ENCODE measurements around the gene YES1. TPM values are rescaled to one million over a fixed set of nuclear protein-coding genes. Genes with fewer than 3 reads are reported as not detected.

YES1 gene
- total RNA-seq, 2 donors from 2014 or later, result 88.5 to 116 TPM

GRCh38 chr18:725646-726045, 86.4 kb downstream of the YES1 start:
- no peaks in the 10 kb centered on the region for H3K27me3 ChIP-seq (replicated peaks; ENCODE audit: insufficient read depth)
- no peak for DNase-seq (ENCODE audit: low spot score)
- 94% methylated on average over 9 of the region's 9 CpGs for WGBS
- H3K4me3 ChIP-seq, result no peak overlapping the region
- H3K9me3 ChIP-seq, result no peaks in the 10 kb centered on the region
- no peaks in the 10 kb centered on the region for H3K36me3 ChIP-seq
- no peak for TF ChIP-seq CTCF (IDR thresholded peaks at IDR 0.05)
- TF ChIP-seq POLR2AphosphoS5 (IDR thresholded peaks at IDR 0.05), result no peak
- no peak for TF ChIP-seq POLR2A (IDR thresholded peaks at IDR 0.05)
- no peak overlapping the region for H3K27ac ChIP-seq
- H3K4me1 ChIP-seq (replicated peaks), result no peaks in the 10 kb centered on the region
- intact Hi-C loops (cut with DNase I), result no loop called here

- Histone ChIP-seq H3K27me3 (replicated peaks; ENCODE audit: insufficient read depth) (no peaks in the 10 kb centered on the region), H3K4me1 (replicated peaks) (no peaks in the 10 kb centered on the region), H3K9me3 (no peaks in the 10 kb centered on the region), H3K27ac (no peak overlapping the region), H3K4me3 (no peak overlapping the region), H3K36me3 (no peaks in the 10 kb centered on the region)
- intact Hi-C loops (cut with DNase I), result no loop called here
- TF ChIP-seq CTCF (IDR thresholded peaks at IDR 0.05), result no peak
- no peak for TF ChIP-seq POLR2AphosphoS5 (IDR thresholded peaks at IDR 0.05)
- no peak for TF ChIP-seq POLR2A (IDR thresholded peaks at IDR 0.05)
- WGBS, result 98% methylated on average over 1 of the region's 1 CpG
- no peak for DNase-seq (ENCODE audit: low spot score)
Observed at GRCh38 chr18:723541-724080, 88.4 kb downstream of the YES1 start.

GRCh38 chr18:717003-717402, 95.0 kb downstream of the YES1 start:
- Histone ChIP-seq H3K4me1 (replicated peaks) (no peaks in the 10 kb centered on the region), H3K9me3 (no peaks in the 10 kb centered on the region), H3K36me3 (no peaks in the 10 kb centered on the region), H3K4me3 (no peak overlapping the region), H3K27me3 (replicated peaks; ENCODE audit: insufficient read depth) (no peaks in the 10 kb centered on the region), H3K27ac (no peak overlapping the region)
- intact Hi-C loops (cut with DNase I), result no loop called here
- no peak for TF ChIP-seq CTCF (IDR thresholded peaks at IDR 0.05)
- no peak for TF ChIP-seq POLR2AphosphoS5 (IDR thresholded peaks at IDR 0.05)
- TF ChIP-seq POLR2A (IDR thresholded peaks at IDR 0.05), result no peak
- WGBS, result 94% methylated on average over 4 of the region's 4 CpGs
- DNase-seq (ENCODE audit: low spot score), result no peak

GRCh38 chr18:715626-716025, 96.4 kb downstream of the YES1 start:
- Histone ChIP-seq H3K27me3 (replicated peaks; ENCODE audit: insufficient read depth) (no peaks in the 10 kb centered on the region), H3K4me3 (no peak overlapping the region), H3K9me3 (no peaks in the 10 kb centered on the region), H3K27ac (no peak overlapping the region), H3K36me3 (no peaks in the 10 kb centered on the region), H3K4me1 (replicated peaks) (peaks cover 2% of the 10 kb centered on the region)
- intact Hi-C loops (cut with DNase I), result no loop called here
- WGBS, result 60% methylated on average over 1 of the region's 1 CpG
- TF ChIP-seq CTCF (IDR thresholded peaks at IDR 0.05) (no peak), POLR2AphosphoS5 (IDR thresholded peaks at IDR 0.05) (no peak), POLR2A (IDR thresholded peaks at IDR 0.05) (no peak)
- no peak for DNase-seq (ENCODE audit: low spot score)

- peaks cover 3% of the 10 kb centered on the region for H3K4me1 ChIP-seq (replicated peaks)
- H3K36me3 ChIP-seq, result no peaks in the 10 kb centered on the region
- 79% methylated on average over 23 of the region's 23 CpGs for WGBS
- intact Hi-C loops (cut with DNase I), result loop anchor here (5.0 kb wide), 1 partner anchor 56 kb away; the partner anchor contains the start of gene TYMS
- peak overlapping the region; percentile 71 to 83 for H3K27ac ChIP-seq
- no peaks in the 10 kb centered on the region for H3K9me3 ChIP-seq
- H3K27me3 ChIP-seq (replicated peaks; ENCODE audit: insufficient read depth), result no peaks in the 10 kb centered on the region
- no peak for TF ChIP-seq POLR2A (IDR thresholded peaks at IDR 0.05)
- TF ChIP-seq CTCF (IDR thresholded peaks at IDR 0.05), result no peak
- TF ChIP-seq POLR2AphosphoS5 (IDR thresholded peaks at IDR 0.05), result no peak
- no peak for DNase-seq (ENCODE audit: low spot score)
- H3K4me3 ChIP-seq, result peak overlapping the region; percentile 49 to 64
Observed at GRCh38 chr18:713135-713490, 98.9 kb downstream of the YES1 start.

All from prostate gland (tissue), 2 donors.